Activated CD8-positive, alpha-beta memory T cell treated with anti-CD3 and anti-CD28 coated beads, Interleukin-2, amount 50 U/mL, for 24 hours (primary cell): Measurements from ENCODE around the gene PADI3.
"Not testable (repeated sequence)": the region's sequence is repeated elsewhere in the genome, so short reads cannot be mapped to it uniquely, and the experiment has no call there.

Source experiments
- DNase-seq: peaks from one replicate; pipeline ENCODE4 v3.0.0-alpha.2; 2020; ENCODE audit errors: extremely low read depth

The PADI3 gene

DNA sequence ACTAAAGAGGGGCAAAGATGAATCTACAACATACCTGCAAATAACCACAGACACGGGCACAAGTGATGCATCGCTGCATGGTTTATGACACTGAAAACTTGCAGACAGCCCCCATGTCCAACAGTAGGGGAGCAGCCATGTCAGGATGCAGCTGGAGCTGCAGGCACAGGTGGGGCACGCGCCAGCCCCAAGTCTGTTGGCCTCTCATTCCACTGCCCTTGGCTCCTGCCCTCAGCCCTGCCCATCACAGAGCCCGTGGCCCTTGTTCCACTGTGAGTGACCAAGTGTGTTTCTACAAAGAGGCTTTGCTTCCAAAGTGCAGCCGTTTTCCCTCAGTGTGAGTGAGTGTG is 55.9 kb downstream of the PADI3 start:
- DNase-seq, result no peak

DNA sequence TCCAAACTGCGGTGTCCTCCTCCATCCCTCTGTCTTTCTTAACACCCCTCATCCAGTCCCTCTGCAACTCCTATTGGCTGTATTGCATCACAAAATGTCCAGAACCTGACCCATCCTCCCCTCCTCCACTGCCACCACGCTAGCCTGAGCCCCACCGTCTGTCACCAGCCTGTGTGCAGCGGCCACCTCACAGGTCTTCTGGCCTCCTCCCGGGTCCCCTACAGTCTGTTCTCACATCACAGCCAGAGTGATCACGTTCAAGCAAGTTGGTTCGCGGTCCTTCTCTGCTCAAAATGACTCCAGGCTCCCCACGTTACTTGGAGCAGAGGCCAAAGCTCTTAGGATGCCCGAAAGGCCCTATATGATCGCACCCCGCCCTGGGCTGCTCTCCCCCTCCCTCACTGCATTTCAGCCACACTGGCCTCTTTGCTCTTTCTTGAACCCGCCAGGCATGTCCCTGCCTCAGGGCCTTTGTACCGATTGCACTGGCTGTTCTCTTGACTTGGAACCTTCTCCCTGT is 56.7 kb downstream of the PADI3 start:
- DNase-seq, result no peak

DNA sequence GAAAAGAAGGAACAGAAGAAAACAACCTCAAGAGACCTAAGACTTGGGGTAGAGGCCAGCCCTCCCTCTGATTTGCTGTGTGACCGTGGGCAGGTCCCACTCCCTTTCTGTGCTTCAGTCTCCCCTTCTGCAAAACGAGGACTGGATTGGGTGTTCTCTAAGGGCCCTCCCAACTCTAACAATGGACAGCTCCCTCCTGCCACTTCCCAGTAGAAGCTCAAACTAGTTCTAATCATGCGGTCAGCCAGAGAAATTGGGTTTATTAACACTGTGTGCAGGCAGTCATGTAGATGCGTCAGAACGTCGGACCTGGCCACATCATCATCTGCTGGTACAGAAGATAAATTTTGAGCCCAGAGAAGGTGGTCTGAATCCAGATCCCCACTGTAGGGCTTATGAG is 57.5 kb downstream of the PADI3 start:
- no peak for DNase-seq

DNA sequence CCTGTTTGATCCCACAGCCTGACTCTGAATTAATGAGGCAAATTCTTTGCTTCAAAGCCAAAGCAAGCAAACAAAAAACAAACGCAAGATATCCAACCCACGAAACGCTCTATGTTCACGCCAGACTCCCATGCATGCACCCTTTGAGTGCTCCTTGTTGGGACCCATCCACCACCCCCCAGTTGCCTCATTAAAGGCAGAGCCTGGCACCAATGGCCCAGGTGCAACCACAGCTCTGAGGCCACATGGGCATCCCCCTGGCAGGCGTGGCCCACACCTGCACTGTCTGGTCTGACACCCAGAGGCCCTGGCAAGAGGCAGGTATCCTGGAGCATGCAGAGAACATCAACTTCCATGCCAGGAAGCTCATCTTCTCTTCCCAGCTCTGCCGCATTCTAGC is 58.0 kb downstream of the PADI3 start:
- DNase-seq, result no peak

DNA sequence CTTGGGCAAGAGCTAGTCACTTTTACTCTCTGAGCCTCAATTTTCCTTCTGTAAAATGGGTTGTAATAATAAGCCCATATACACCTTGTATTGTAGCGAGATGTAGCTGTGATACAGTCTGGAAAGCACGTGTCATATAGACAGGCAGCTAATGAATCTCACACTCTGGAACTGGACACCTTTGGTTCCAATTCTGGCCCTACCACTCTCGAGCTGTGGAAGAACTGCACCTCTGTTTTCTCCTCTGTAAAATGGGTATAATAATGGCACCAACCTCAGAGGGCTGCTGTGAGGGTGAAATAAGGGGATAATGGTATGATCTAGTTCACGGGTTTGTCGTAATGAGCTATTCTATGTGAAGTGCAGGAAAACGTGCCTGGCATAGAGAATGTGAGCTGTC is 58.4 kb downstream of the PADI3 start:
- DNase-seq, result no peak

DNA sequence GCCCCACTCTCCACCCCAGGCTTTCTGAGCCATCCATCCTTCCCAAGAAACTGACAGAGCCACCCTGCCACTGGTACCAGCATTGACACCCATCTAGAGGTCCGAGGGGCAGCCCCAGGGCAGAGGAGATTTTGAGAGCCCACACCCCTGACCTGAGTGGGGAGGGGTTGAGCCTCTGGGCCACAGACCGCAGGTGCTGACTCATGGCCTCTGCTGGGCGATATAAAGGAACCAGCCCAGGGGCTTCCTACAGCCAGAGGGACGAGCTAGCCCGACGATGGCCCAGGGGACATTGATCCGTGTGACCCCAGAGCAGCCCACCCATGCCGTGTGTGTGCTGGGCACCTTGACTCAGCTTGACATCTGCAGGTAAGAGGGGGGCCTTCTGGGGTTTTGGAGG is 59.0 kb downstream of the PADI3 start, which contains the start of gene PADI4:
TSS of gene PADI4 (plus strand) at position 252 of the 400 bp plus-strand sequence. CDS start at position 278, 26 bp downstream.
- DNase-seq, result no peak

DNA sequence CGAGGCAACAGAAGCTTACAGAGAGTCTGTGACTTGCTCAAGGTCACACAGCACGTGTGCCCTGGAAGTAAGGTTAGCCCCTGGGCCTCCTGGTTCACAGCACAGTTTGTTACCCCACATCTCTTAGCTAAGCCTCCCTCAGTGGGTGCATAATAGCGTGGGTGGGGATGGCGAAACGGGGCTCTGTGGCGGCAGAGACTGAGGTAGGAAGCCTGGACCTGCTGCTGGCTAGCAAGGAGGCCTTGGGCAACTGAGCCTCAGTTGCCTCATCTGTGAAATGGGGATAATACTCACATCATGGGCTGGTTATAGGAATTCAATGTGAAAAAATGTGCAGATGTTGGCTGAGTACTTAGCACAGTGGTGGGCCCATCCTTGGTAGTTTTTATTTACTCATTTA is 59.7 kb downstream of the PADI3 start:
- DNase-seq, result no peak

DNA sequence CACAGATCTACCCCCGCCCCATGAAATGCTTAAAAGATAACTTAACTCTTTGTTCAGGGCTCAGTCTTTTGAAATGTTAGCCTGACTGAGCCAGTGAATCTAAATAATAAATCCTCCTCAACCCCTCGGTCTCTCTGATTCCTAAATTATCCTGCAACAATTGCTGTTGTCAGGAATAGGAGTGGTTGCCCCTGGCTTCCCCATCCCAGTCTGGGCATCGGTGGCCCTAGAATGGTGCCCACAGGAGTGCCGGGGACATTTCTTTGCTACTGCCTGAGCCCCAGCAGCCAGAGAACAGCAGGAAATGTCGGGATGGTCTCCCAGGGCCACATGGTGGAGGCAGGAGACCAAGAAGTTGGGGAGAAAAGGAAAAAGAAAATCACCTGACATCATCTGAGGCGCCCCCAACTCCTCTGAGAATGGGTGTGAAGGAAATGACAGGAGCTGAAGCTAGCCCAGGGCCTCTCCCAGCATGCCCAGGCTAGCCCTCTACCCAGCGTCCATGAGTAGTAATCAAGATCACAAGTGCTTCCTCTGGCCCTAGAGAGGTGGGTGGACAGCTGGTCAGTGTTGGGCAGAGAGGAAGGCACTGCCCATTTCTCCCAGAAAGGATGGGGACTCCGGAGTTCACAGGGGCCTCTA is 60.6 kb downstream of the PADI3 start:
- no peak for DNase-seq

DNA sequence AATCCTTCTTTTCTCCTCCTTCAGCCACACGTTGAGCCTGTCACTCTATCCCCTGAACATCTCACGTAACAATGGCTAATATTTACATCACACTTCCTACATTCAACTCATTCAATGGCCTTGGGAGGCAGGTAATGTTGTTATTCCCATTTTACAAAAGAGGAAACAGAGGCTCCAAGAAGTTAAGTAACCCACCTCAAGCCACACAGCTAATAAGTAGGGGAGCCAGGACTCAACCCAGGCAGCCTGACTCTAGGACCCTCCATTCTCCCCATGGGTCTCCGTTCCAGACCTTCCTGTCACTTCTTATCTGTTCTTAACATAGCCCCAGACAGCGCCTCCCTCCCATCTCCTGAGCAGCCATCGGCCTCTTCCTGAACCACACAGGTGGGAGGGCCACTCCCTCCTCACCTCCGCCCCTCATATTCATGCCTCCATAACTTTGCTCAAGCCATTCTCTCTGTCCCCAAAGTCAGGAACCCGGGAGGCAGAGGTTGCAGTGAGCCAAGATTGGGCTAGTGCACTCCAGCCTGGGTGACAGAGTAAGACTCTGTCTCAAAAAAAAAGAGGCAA is 61.3 kb downstream of the PADI3 start:
- DNase-seq, result no peak

DNA sequence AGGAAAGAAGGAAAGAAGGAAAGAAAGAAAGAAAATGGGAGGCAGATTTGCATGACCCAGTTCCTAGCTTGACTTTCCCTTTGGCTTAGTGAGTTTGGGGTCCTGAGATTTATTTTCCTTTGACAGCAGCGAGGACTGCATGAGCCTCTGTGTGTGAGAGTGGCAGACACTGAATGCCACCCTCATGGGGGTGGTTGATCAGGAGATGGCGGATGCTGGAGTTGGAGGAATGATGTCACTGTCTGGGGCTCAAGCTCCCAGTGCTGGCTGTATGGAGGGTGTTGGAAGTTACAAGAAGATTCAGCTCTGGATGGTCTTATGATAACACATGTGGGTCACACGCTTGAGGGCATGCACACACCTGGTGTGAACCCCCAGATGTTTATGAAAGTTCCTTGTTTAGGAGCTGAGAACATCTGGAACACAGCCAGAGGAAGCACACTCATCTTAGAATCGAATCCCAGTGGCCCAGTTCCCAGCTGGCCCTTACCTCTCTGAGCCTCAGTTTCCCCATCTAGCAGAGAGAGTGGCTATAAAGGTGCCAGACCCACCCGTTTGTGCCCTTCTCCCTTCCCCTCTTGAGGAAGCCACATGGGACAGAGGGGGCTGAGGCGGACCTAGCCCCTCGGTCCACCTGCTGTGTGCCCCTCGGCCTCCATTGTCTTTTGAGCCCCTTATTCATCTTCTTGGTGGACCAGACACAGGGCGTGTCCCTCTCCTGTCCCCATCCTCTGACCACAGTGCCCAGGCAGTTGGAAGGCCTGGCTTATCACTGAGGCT is 64.8 kb downstream of the PADI3 start:
- no peak for DNase-seq

DNA sequence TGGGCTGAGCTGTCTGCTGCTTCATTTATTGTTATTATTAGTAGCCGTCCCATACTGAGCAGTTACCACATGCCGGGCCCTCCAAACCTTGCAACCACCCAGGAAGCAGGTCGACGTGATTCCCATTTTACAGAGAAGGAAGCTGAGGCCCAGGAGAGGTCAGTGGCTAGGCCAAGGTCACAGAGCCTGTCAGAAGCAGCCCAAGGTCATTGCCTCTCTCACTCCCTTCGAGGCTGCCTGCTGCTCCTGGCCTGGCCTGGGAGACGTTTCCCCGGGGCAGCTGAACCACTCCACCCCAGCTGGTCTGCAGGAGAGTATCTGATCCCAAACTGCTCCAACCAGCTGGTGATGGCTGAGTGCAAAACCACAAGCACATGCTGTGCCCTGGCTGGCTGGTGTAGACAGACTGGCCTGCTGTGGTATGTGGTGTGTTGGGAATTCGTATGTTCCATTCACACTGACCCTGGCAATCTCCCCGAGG is 65.6 kb downstream of the PADI3 start:
- DNase-seq, result no peak

DNA sequence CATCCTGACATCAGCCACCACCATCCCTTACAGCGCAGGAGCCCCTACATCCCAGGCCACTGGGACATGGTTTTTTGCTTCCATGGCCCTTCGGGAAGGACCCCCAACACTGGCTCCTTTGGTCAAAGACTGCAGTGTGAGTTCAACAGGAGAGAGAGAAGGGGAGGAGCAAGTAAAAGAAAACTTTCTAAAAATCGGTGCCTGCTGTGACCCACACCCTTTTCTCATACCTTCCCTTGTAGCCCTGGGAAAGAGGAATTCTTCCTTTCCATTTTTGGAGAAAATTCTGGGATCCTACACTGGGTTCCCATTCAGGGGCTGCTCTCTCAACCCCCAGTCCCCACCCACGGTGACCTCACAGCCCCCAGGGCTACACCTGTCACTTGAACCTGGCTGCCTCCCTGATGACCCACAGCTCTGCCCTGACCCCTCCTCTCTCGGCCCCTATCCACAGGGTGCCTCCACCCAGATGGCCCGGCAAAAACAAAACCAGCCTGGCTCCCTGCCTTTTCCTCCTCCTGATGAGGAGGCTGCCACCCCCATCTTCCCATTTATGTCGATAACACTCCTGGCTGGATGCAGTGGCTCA is 66.7 kb downstream of the PADI3 start:
- no peak for DNase-seq

DNA sequence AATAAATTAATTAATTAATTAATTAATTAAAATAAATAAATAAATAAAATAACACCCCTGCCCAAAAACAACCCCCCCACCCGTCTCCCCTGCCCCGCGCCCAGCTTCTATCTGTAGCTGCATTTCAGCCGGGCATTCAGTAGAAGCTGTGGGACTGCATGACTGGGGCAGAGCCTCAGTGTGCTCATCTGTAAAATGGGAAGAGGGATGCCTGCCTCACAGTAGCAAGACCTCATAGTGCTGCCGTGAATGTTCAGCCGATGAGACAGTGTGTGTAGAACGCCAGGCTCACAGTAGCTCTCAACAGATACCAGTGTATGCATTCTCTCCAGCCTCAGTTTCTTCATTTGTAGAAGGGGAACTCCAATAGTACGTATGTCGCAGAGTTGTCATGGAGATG is 67.8 kb downstream of the PADI3 start:
- DNase-seq, result no peak

DNA sequence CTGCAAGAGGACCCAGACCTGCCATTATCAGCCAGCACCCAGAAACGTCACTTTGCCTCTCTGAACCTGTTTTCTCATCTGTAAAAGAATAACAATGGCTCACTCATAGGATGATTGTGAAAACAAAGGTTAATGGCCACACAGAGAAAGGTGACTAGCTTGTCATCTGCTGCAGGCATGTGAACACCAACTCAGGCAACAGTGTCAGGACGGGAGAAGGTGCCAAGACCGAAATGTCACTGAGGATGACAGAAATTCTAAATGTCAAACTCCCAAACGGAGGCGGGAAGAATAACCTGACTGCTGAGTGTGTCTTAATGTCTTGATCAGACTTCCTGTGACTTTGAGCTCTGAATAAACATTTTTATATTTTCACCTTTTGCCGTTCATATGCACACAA is 69.4 kb downstream of the PADI3 start:
- no peak for DNase-seq

DNA sequence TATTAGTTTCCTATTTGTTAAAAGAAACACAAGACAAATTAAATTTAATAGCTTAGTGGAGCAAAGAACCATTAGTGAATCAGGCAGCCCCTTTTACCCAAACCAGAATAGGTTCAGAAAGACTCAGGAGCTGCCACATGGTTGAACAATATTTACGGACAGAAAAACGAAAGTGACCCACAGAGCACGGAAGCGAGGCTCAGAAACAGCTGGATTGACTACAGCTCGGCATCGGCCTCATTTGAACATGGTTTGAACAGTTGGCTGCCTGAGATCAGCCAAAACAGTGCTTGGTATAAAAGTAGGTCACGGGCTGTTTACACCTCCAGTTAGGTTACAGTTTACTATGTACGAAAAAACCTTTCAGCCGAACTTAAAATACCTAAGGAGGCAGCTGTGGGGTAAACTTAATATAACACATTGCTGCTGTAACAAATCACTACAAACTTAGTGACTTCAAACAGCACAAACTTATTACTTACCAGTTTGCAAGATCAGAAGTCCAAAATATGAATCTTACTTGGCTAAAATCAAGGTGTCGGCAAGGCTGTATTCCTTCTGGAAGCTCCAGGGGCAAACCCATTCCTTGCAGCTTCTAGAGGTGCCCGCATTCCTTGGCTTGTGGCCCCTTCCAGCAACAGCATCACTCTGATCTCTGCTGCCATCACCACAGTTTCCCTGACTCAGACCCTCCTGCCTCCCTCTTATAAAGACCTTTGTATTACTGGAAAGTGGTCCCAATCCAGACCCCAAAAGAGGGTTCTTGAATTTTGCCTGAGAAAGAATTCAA is 70.9 kb downstream of the PADI3 start:
- no peak for DNase-seq

DNA sequence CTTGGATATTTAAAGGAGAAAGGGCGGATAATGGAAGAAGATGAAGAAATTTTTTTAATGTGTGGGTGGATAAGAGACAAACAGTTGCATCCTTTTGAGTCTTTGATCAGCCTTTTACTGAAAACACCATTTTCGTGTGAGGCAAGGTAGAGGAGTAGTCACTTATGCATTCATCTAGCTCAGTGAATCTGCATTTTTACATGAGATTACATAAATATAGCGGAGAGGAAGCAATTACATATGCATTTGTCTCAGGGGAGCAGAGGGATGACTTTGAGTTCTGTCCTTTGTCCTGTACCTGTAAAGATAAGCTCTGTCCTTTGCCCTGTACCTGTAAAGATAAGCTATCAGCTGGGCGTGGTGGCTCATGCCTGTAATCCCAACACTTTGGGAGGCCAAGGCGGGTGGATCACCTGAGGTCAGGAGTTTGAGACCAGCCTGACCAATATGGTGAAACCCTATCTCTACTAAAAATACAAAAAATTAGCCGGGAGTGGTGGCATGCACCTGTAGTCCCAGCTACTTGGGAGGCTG is 73.0 kb downstream of the PADI3 start:
- DNase-seq, result not testable (repeated sequence)

DNA sequence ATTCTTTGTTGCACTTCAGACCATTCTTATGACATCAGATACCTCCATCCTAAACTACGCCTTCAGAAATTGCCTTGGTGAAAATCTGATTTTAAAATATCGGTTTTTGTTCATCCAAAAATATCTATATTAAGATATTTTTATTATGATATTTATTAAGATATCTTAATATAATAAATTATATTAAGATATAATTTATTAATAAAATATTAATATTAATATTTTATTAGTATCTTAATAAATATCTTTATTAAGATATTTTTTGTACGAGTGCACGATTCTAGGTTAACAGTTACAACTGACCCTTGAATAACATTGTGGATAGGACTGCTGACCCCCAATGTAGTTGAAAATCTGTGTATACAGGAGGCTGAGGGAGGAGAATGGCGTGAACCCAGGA is 80.0 kb downstream of the PADI3 start:
- no peak for DNase-seq

DNA sequence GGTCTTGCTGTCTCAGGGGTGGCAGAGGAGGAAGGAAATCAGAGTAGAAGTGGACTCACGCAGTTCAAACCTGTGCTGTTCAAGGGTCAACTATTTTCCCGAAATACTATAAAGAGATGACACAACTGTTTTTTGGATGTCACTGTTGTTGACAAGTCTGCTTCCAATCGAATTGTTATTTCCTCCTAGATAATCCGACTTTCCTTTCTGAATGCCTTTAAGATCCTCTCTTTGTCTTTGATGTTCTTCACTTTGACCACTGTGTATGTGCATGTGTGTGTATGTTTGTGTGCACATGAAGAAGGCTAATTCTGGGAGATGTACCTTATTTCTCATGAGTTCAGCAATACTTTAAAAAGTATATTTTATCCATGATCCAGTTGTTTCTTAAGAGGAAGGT is 80.7 kb downstream of the PADI3 start:
- no peak for DNase-seq

DNA sequence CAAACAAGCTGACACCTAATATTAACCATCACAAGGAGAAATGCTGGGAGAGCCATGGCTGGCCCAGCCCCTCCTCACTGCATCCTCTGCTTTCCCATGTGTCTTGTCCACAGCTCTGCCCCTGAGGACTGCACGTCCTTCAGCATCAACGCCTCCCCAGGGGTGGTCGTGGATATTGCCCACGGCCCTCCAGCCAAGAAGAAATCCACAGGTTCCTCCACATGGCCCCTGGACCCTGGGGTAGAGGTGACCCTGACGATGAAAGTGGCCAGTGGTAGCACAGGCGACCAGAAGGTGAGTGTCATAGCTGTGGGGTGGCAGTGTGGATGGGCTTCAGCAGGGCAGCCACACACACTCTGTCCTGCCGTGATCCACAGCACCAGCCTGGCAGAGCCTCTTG is 82.0 kb downstream of the PADI3 start:
- DNase-seq, result no peak

DNA sequence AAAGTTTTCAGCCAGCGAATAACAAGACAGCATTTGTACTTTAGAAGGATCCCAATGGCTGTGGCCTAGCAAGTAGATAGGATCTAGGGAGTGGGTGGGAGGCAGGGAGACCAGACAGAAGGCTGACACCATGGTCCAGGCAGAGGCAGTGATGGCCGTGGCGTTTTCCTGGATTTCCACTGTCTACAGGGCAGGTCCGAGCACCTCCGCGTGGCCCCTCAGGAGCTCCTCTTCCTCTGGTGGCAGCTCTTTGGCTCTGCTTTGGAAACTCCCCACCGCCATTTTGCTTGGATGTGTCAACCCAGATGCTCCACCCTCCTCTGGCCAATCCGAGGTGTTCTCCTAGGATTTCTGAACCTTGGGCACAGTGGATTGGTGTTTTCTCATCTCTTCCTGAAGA is 84.2 kb downstream of the PADI3 start:
- DNase-seq, result no peak
